Pancreas (tissue), 10 donors: ENCODE results near the gene MEIKIN. TPM values are rescaled to one million over a fixed set of nuclear protein-coding genes. Genes with fewer than 3 reads are reported as not detected.
"Not testable (repeated sequence)": the region's sequence is repeated elsewhere in the genome, so short reads cannot be mapped to it uniquely, and the experiment has no call there.

Source experiments
- ATAC-seq, 4 donors: fragments of 200-7000 bp; cut with Tn5 transposase; one replicate each; pipeline versions ENCODE4 v1.8.0 to v1.9.1; 2020; ENCODE audit warnings: mild to moderate bottlenecking in 4 of 4, moderate library complexity in 4 of 4
- DNase-seq, 6 donors: peaks; one replicate each; pipeline ENCODE4 v3.0.0-alpha.2; 2020
- FAIRE-seq: peaks from 2 replicates; lab custom pipeline; 2012; peaks lifted over from hg19 to GRCh38; lab: Jason Lieb, UNC
- H3K27ac ChIP-seq, 4 donors: fragments of 200-600 bp; sonication (generic); 1 replicate in 3 of 4; 2 replicates in 1 of 4; pipeline versions ENCODE4 v1.5.0 to v1.8.0; 2020
- H3K27me3 ChIP-seq, 4 donors: fragments of 200-600 bp; one replicate each; pipeline ENCODE4 v1.8.0; 2021
- H3K36me3 ChIP-seq, 3 donors: fragments of 200-600 bp; sonication (generic) in 1 of 3; one replicate each; pipeline versions ENCODE4 v1.5.0 to v1.8.0; 2020 to 2021
- H3K4me1 ChIP-seq, 3 donors: fragments of 200-600 bp; one replicate each; pipeline ENCODE4 v1.8.0; 2021
- H3K4me3 ChIP-seq, 4 donors: fragments of 200-600 bp; sonication (generic) in 2 of 4; one replicate each; pipeline versions ENCODE4 v1.5.0 to v1.8.0; 2020 to 2021
- H3K9me3 ChIP-seq, 4 donors: fragments of 200-600 bp; one replicate each; pipeline ENCODE4 v1.8.0; 2021
- CTCF ChIP-seq, 4 donors: fragments of 200-600 bp; sonication (generic) in 3 of 4; IDR thresholded peaks; one replicate each; pipeline versions ENCODE4 v1.5.0 to v1.8.0; 2021; ENCODE audit warnings: antibody characterized with exemption in 4 of 4
- WGBS, 2 donors: extraction: QIAGEN DNeasy Blood & Tissue Kit; methylation state at CpG; one replicate each; pipeline ENCODE4 v1.1.7; 2013; 5-methylcytosine and 5-hydroxymethylcytosine counted together
- intact Hi-C, 3 donors: fragments of 100-400 bp; cut with DNase I; formaldehyde crosslinking; loops; one replicate each; pipeline versions ENCODE4 v1.11.1 to v1.14.2; 2022
- polyA plus RNA-seq, 2 donors: library from polyadenylated mRNA; stranded (reverse); fragments of 200-250 nt; gene quantifications; one replicate each; pipeline ENCODE4 v1.2.3, GENCODE V29; 2013
- total RNA-seq, 6 donors: library from RNA; stranded (reverse); fragmentation: NEBNext Ultra II Directional in 4 of 6; extraction: Animal tissue kit (Norgen Biotek cat#: 25700) in 4 of 6; gene quantifications; one replicate each; pipeline versions ENCODE4 v1.2.1 to v1.2.4, GENCODE V29; 2021 to 2023
- donor health status: healthy with polysubstance abuse.
- donor health status: DM: no; HTN: no; CAD: no; lungs with moderate emphysema.
- donor health status: DM: no; HTN: no; CAD: no.
- donor health status: control.
- donor health status: control.
- donor health status: Bipolar disorder and iron deficiency.
- donor health status: DM: yes; HTN: yes; CAD: no.
- donor health status: DM: no; HTN: no; CAD: no.
- donor health status: DM: no; HTN: no; CAD: no.
- donor health status: DM: yes; HTN: yes; CAD: no.

MEIKIN gene
- total and polyA plus RNA-seq, 8 donors = 1.2 TPM; not detected in 7

GRCh38 chr5:131782717-131783116, 162.7 kb downstream of the MEIKIN start:
- FAIRE-seq (no peak), DNase-seq (no peak), ATAC-seq (no peak)
- no peak for TF ChIP-seq CTCF (IDR thresholded peaks at IDR 0.05)
- Histone ChIP-seq H3K4me1 (peaks cover 0 to 5% (median 4%) of the 10 kb centered on the region in 3 donors), H3K9me3 (no peaks in the 10 kb centered on the region), H3K27ac (no peak overlapping the region), H3K36me3 (no peaks in the 10 kb centered on the region), H3K4me3 (no peak overlapping the region), H3K27me3 (no peaks in the 10 kb centered on the region)
- intact Hi-C loops = no loop called here
- WGBS, 2 donors = 97% methylated on average over 11 of the region's 11 CpGs

- intact Hi-C loops, ATAC-seq, H3K27me3 ChIP-seq, H3K9me3 ChIP-seq, H3K36me3 ChIP-seq, H3K27ac ChIP-seq, DNase-seq, H3K4me3 ChIP-seq, FAIRE-seq: not testable (repeated sequence)
- peaks cover 26 to 45% (median 41%) of the 10 kb centered on the region in 3 donors for H3K4me1 ChIP-seq
- WGBS, 2 donors = 100% methylated on average over 1 of the region's 1 CpG; no CpG with 5 or more reads in 1 of the 2 donors
These were observed 167.3 kb downstream of the MEIKIN start for GRCh38 chr5:131778141-131778540.

- FAIRE-seq (no peak), DNase-seq (no peak), ATAC-seq (peak in 3 of 4 donors; percentile 39 to 59 (median 52))
- no peak overlapping the region for H3K4me3 ChIP-seq
- no peaks in the 10 kb centered on the region for H3K27me3 ChIP-seq
- peak overlapping the region in 1 of 4 donors; percentile 81 for H3K27ac ChIP-seq
- H3K9me3 ChIP-seq = no peaks in the 10 kb centered on the region
- intact Hi-C loops = no loop called here
- H3K36me3 ChIP-seq = no peaks in the 10 kb centered on the region
- WGBS, 2 donors = 41 to 72% methylated on average over 1 of the region's 1 CpG
- H3K4me1 ChIP-seq = peaks cover 26 to 48% (median 42%) of the 10 kb centered on the region in 3 donors
- TF ChIP-seq CTCF (IDR thresholded peaks at IDR 0.05) = no peak
These were observed 169.0 kb downstream of the MEIKIN start for GRCh38 chr5:131776450-131776849.

- H3K27ac ChIP-seq = peak overlapping the region in 2 of 4 donors; percentile 56 to 81
- peaks cover 26 to 48% (median 45%) of the 10 kb centered on the region in 3 donors for H3K4me1 ChIP-seq
- peak; percentile 75 to 87 (median 86) for ATAC-seq
- FAIRE-seq = no peak
- H3K27me3 ChIP-seq = no peaks in the 10 kb centered on the region
- DNase-seq = no peak
- intact Hi-C loops = no loop called here
- no peaks in the 10 kb centered on the region for H3K36me3 ChIP-seq
- H3K9me3 ChIP-seq = no peaks in the 10 kb centered on the region
- 24% methylated on average over 4 of the region's 4 CpGs for WGBS, 2 donors
- no peak for TF ChIP-seq CTCF (IDR thresholded peaks at IDR 0.05)
- H3K4me3 ChIP-seq = no peak overlapping the region
These were observed 170.7 kb downstream of the MEIKIN start for GRCh38 chr5:131774652-131775367.

- no peaks in the 10 kb centered on the region for H3K36me3 ChIP-seq
- FAIRE-seq = no peak
- H3K27ac ChIP-seq = peak overlapping the region in 1 of 4 donors; percentile 81
- ATAC-seq = peak in 3 of 4 donors; percentile 21 to 28 (median 23)
- no peaks in the 10 kb centered on the region for H3K9me3 ChIP-seq
- no peak for DNase-seq
- H3K4me1 ChIP-seq = peaks cover 26 to 51% (median 49%) of the 10 kb centered on the region in 3 donors
- no peak for TF ChIP-seq CTCF (IDR thresholded peaks at IDR 0.05)
- intact Hi-C loops = no loop called here
- H3K4me3 ChIP-seq = no peak overlapping the region
- H3K27me3 ChIP-seq = no peaks in the 10 kb centered on the region
- WGBS, 2 donors = 93 to 95% methylated on average over 2 of the region's 2 CpGs
These were observed 171.7 kb downstream of the MEIKIN start for GRCh38 chr5:131773805-131774204.
